ENCODE results near the gene TEX2. TPM values are rescaled to one million over a fixed set of nuclear protein-coding genes. Genes with fewer than 3 reads are reported as not detected.

The TEX2 gene
- total and polyA plus RNA-seq, 2 of the 13 experiments (the other 11 are each of a cell fraction or from before 2014, with no cell fraction given): 21.4 to 37.7 TPM

DNA sequence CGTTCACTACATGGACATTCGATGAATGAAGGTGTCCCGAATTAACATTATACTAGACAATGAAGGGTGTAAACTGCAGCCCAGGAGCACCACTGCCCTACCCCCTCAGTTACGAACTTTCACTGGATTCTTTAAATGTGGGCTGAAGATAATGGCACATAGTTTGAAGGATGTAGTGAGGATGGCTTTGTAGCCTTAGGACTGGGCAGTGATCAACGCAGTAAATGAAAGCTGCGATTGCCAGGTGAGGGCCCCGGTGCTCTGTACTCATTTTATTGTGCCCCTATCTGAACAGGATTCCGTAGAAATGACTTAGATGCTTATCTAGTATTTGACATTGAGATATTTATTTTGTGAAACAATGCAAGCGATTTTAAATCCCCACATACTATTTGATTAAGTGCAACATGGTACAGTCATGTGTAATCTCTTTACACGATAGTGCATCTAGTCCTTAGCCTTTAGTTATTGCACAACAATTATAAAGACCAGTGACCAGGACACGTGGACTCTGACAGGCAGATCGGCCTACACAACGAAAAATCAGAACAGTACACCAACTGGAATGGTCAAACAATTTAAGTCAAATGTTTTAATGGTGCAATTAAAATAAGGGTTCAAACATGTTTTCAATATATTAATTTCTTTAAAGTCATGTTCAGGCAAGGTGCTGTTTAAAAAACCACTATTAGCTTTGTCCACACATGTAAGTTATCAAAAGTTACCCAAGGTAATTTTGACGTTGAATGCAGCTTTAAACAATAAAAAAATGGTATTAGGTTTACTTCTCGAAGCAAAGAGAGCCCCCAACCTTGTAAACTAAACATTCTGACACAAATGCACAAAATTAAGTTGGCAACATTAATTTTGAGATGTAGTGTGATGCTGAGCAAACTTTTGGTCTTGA is 115.7 kb downstream of the TEX2 start (continued):
- TF ChIP-seq TMF1 (CRISPR knock-in tag; IDR thresholded peaks at IDR 0.05; ENCODE audit: low read depth) (no peak), MATR3 (CRISPR knock-in tag; IDR thresholded peaks at IDR 0.05) (no peak), GLI4 (CRISPR knock-in tag; IDR thresholded peaks at IDR 0.05; ENCODE audit: borderline replicate concordance) (peak; percentile 90), RELA (CRISPR knock-in tag; IDR thresholded peaks at IDR 0.05) (no peak), ZNF737 (CRISPR knock-in tag; IDR thresholded peaks at IDR 0.05; ENCODE audit: borderline replicate concordance) (no peak; the same call in 1 of the 2 replicates), GTF2F1 (IDR thresholded peaks at IDR 0.05; ENCODE audit: low read length) (no peak), ZNF230 (CRISPR knock-in tag; IDR thresholded peaks at IDR 0.05) (no peak), RARA (CRISPR knock-in tag; IDR thresholded peaks at IDR 0.05) (no peak; the same call in 1 of the 2 replicates), ZNF878 (CRISPR knock-in tag; IDR thresholded peaks at IDR 0.05) (peak; percentile 12; the same call in 1 of the 2 replicates), ZNF317 (CRISPR knock-in tag; IDR thresholded peaks at IDR 0.05) (peak; percentile 61; the same call in 1 of the 2 replicates), ZNF572 (CRISPR knock-in tag; IDR thresholded peaks at IDR 0.05) (no peak), SIN3B (IDR thresholded peaks at IDR 0.05; ENCODE audit: low read length) (no peak), ZNF670 (CRISPR knock-in tag; IDR thresholded peaks at IDR 0.05; ENCODE audit: borderline replicate concordance) (no peak), CBX2 (IDR thresholded peaks at IDR 0.05; ENCODE audit: low read depth, low read length) (no peak), CBX2 (CRISPR knock-in tag; IDR thresholded peaks at IDR 0.05; ENCODE audit: low read depth) (no peak)
- TF ChIP-seq, protein P1, sequence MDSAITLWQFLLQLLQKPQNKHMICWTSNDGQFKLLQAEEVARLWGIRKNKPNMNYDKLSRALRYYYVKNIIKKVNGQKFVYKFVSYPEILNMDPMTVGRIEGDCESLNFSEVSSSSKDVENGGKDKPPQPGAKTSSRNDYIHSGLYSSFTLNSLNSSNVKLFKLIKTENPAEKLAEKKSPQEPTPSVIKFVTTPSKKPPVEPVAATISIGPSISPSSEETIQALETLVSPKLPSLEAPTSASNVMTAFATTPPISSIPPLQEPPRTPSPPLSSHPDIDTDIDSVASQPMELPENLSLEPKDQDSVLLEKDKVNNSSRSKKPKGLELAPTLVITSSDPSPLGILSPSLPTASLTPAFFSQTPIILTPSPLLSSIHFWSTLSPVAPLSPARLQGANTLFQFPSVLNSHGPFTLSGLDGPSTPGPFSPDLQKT (CRISPR knock-in tag; IDR thresholded peaks at IDR 0.05; ENCODE audit: borderline replicate concordance): no peak
- TF ChIP-seq, protein P2, sequence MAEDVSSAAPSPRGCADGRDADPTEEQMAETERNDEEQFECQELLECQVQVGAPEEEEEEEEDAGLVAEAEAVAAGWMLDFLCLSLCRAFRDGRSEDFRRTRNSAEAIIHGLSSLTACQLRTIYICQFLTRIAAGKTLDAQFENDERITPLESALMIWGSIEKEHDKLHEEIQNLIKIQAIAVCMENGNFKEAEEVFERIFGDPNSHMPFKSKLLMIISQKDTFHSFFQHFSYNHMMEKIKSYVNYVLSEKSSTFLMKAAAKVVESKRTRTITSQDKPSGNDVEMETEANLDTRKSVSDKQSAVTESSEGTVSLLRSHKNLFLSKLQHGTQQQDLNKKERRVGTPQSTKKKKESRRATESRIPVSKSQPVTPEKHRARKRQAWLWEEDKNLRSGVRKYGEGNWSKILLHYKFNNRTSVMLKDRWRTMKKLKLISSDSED (CRISPR knock-in tag; IDR thresholded peaks at IDR 0.05): no peak
- TF ChIP-seq, protein P3, sequence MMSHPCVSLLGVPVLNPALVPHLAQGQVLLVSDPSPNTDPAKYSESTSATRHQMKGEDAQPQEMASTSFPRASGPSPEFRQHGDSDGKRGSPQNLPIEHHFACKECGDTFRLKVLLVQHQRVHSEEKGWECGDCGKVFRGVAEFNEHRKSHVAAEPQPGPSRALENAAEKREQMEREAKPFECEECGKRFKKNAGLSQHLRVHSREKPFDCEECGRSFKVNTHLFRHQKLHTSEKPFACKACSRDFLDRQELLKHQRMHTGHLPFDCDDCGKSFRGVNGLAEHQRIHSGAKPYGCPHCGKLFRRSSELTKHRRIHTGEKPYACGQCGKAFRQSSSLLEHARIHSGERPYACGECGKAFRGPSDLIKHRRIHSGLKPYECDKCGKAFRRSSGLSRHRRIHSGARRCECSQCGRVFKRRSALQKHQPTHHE (CRISPR knock-in tag; IDR thresholded peaks at IDR 0.05; ENCODE audit: borderline replicate concordance): no peak; the same call in 1 of the 2 replicates
- TF ChIP-seq, protein P4, sequence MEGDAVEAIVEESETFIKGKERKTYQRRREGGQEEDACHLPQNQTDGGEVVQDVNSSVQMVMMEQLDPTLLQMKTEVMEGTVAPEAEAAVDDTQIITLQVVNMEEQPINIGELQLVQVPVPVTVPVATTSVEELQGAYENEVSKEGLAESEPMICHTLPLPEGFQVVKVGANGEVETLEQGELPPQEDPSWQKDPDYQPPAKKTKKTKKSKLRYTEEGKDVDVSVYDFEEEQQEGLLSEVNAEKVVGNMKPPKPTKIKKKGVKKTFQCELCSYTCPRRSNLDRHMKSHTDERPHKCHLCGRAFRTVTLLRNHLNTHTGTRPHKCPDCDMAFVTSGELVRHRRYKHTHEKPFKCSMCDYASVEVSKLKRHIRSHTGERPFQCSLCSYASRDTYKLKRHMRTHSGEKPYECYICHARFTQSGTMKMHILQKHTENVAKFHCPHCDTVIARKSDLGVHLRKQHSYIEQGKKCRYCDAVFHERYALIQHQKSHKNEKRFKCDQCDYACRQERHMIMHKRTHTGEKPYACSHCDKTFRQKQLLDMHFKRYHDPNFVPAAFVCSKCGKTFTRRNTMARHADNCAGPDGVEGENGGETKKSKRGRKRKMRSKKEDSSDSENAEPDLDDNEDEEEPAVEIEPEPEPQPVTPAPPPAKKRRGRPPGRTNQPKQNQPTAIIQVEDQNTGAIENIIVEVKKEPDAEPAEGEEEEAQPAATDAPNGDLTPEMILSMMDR (CRISPR knock-in tag; IDR thresholded peaks at IDR 0.05): no peak
- TF ChIP-seq, protein P5, sequence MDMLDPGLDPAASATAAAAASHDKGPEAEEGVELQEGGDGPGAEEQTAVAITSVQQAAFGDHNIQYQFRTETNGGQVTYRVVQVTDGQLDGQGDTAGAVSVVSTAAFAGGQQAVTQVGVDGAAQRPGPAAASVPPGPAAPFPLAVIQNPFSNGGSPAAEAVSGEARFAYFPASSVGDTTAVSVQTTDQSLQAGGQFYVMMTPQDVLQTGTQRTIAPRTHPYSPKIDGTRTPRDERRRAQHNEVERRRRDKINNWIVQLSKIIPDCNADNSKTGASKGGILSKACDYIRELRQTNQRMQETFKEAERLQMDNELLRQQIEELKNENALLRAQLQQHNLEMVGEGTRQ (IDR thresholded peaks at IDR 0.05; ENCODE audit: low read depth, low read length): no peak
- TF ChIP-seq, protein P5 (CRISPR knock-in tag; IDR thresholded peaks at IDR 0.05; ENCODE audit: borderline replicate concordance): peak; percentile 67

All from HepG2 (cell line).